Measurements from ENCODE around the gene ZNRD2.

The ZNRD2 gene

DNA sequence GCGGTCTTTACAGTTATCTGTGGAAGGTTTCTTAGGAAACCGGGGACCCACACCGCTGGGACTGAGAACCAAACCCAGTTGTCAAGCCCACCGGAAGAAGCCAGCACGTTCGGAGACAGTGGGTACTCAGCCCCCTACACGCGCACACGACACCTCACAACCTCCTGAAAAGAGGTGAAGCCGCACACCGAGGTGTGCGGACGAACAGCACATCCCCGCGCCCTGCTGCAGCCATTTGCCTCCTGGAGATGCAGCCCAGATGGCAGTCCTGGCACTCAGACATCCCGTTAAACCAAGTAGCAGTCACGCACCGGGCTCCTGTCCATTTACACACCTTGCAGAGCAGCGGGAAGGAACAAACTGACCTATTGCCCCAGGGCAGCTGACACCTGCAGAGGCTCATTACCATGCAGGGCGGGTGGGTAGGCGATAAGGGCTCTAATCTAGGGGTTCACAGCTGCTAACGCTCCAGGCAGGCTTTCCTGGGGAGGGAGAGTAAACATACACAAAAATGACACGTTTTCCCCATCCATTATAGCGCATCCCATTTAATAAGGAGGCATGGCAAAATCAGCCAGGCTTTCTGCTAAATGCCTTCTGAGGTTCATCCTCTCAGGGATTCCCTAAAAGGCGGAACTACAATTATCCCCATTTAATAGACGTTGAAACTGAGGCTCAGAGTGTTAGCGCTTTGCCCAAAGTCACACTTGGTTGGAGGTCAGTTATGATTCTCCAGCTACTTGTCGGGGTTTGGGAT, 4.7 kb downstream of the ZNRD2 start:
- DNase-seq, result no peak

DNA sequence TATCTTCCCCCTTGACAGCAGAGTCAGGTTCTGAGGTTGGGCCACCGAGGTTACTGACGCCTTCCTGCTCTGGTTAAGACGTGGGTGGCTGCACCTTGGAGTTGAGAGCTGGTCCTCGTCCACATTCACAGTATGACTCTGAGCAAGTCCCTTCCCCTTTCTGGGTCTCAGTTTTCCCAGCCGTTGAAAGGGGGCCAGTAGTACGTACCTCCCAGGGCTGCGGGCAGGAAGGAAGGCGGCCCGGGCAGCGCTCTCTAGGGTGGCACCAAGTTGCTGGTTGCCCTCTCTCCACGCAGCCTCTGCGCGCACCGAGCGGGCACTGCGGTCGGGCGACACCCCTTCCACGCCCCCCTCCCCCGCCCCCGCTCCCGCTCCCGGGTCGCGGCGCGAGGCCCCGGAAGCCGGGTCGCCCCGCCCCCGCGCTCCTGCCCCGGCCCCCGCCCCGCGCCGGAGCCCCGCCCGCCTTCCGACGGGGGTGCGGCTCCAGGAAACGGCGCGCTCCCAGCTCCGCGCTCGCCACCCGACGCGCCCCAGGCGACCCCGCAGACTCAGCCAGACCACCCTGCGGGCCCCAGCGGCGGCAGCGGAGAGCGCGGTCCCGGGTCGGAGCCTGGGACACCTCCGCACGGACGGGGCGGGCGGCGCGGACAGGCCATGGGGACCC, 5.4 kb downstream of the ZNRD2 start, which contains the start of gene EHBP1L1:
Gene EHBP1L1, plus strand, starts transcription at position 486 of the 664 bp plus-strand sequence. CDS start 250 bp downstream, outside the sequence.
- no peak for DNase-seq

DNA sequence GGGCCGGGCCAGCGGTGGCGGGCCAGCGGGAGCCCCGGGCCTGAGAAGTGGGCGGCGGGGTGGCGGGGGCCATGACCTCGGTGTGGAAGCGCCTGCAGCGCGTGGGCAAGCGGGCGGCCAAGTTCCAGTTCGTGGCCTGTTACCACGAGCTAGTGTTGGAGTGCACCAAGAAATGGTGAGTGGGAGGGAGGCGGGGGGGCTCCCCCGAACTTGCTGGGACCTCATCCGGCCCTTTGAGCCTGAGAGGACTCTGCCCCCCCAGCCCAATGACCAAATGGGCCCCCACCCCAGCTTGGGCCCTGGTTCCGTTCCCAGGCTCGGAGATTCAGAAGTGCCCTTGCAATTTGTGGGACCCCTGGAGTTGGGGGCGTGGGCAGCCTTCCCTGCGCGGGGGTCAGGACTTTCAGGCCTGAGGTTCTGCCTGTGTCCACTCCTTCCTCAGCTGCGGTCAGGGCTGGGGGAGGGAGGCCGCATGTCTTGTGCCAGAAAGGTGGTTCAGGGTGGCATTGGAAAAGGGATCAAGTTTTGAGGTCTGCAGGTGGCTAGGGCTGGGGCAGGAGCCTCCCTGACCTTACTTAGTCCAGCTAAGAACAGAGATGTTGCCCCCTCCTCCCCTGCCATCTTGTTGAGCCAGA, 6.1 kb downstream of the ZNRD2 start:
- no peak for DNase-seq

DNA sequence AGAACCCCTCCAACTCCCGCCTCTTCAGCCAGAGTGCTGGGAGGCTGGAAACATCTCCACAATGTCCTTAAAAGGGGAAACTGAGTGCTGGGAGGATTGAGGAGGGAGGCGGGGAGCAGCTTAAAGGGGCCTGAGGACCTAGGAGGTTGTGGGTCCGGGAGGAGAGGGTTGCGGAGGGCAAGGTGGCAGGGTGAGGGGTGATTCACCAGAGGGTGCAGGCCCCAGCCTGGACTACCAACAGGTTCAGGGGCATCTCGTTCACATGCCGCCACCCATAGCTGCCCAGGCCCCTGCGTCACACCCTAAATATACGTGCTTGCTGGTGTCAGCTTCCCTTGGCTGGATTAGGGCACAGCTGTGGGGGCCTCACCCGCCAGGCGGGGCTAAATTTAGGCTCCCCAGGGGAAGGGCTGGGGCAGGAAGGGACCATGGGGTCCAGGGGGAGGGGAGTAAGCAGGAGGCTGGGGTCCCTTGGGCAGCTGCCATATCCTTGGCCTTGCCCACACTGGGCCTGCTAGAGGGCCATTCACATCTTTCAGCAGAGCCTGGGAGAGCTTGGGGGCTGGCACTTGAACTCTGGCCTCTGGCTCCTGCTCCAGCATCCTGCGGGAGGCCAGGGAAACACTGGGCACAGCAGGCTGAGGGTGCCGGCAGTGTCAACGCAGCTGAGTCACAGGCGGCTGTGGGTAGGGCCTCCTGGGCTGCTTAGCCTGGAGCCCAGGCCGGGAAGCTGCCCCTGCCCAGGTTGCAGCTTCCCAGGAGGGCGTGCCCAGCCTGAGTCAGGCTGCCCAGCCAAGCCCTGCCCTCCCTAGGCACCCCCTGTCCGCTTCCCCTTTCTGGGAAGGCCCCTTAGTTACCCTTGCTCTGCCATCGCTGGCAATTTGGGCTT, 6.8 kb downstream of the ZNRD2 start:
- no peak for DNase-seq

DNA sequence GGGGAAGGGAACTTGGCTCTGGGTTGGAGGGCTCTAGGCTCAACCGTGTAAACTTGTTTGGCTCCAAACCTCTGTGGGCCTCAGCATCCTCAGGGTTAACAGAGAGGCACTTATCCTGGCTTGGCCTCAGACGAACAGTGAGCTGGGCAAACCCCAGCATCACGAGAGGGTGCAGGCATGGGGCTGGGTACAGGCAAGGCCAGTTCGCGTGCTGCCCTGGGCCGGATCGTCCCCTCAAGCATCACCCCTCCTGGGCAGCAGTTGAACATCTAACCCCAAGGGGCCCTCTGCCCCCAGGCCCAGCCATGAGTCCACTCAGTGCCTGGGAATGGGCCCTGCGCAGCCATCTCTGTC, 7.5 kb downstream of the ZNRD2 start:
- no peak for DNase-seq

DNA sequence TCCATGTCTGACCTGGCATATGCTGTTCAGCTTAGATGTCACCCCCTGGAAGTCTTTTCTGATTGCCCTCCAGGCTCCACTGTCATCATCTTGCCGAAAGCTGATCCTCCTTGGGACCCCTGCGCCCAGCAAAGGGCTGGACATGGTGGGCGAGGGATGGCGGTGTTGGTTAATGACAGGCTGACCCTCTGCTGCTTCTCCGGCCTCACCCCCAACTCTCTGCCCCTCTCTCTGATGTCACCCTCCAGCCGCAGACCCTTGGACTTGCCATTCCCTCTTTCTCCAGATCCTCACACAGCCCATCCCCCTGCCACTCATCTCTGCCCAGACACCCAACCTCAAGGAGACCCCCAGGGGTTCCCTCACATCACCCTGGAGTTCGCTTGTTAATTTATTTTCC, 7.9 kb downstream of the ZNRD2 start:
- no peak for DNase-seq

DNA sequence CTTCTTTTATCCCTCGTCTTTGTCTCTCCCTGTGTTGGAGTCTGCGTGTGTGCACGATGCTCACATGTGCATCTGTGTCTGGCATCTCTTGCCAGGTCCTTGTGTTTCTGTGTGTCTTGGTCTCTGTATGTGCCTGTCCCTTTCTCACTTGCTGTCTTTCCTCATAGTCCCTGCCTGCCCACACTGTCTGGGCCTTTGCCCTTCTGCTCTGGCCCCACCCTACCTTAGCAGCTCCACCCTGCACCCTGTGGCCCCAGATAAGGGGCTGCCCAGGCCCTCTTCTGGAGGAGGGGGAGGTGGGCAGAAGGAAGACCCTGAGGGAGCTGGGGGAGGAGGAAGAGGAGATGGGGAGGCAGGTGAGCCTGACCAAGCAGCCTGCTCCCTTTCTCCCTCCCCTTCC, 8.4 kb downstream of the ZNRD2 start:
- DNase-seq, result no peak

DNA sequence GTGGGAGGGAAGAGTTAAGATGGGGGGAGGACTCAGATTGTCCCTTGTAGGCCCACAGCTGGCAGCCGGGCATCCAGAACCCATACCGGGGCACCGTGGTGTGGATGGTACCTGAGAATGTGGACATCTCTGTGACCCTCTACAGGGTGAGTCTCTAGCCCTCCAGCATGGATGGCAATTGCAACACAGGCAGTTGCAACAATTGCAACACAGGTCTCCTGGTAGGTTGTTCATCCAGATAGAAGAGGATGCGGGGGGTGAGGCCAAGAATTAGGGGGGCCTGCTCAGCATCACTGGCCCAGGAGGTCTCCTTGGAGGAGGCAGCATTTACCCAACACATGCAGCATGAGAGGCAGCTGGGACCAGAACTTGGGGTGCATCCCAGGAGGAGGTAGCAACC, 9.0 kb downstream of the ZNRD2 start:
- no peak for DNase-seq

DNA sequence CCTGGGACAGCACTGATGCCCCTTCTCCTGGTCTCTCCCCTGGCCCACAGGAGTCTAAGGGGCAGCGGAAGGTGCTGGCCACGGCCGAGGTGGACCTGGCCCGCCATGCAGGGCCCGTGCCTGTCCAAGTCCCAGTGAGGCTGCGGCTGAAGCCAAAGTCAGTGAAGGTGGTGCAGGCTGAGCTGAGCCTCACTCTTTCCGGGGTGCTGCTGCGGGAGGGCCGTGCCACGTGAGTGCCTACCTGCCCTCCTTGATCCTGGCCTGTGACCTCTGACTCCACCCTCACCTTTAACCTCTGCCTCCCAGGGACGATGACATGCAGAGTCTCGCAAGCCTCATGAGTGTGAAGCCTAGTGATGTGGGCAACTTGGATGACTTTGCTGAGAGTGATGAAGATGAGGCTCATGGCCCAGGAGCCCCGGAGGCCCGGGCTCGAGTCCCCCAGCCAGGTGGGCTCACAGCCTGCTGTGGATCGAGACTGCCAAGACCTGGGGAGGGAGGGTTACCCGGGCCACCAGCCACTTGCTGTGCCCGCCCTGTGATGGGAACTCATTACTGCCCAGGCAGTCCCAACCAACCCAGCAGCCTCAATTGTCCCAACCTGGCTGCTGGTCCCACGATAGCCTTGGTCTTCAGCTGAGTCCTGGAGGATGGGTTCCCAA, 9.9 kb downstream of the ZNRD2 start:
- no peak for DNase-seq

DNA sequence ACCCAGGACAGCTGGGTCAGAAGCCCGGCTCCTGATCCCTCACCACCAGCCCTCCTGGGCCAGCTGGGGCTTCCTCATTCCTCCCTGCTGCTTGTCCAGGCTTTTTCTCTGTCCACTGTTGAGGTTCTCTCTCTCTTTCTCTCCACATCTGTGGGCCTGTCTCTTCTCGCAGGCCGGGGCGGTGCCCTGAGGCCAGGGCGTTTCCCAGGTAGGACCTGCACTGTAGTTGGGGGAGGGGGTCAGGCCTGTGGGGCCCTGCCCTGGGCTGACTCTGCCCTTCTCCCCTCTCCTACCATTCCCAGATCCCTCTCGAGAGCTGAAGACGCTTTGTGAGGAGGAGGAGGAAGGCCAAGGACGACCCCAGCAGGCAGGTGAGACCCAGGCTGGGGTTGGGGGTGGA, 10.5 kb downstream of the ZNRD2 start:
- DNase-seq, result no peak

DNA sequence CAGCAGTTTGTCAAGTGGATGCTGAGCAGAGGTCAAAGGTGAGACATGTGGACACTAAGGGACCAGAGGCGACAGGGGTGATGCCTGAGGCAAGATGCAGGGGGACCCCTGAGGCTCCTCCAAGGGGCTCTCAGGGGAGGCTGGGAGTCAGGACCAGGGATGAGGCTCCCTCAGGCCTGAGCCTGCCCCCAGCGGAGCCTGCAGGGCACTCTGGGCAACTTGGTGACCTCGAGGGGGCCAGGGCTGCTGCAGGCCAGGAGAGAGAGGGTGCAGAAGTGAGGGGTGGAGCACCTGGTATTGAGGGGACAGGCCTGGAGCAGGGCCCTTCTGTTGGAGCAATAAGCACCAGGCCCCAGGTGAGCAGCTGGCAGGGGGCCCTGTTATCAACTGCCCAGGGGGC, 11.7 kb downstream of the ZNRD2 start:
- DNase-seq, result no peak

DNA sequence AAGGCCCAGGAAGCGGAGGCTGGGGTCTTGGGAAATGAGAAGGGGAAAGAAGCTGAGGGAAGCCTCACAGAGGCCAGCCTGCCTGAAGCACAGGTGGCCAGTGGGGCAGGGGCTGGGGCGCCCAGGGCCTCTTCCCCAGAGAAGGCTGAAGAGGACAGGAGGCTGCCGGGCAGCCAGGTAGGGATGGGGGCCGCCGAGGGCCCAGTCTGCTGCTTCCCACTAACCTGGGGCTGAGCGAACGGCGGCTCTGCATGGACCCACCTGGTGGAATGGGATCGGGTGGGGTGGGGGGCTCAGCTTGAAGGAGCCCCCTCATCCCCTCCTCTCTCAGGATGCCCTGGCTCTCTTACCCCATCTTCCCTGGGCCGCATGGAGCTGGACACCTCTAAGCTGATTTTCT, 13.3 kb downstream of the ZNRD2 start:
- no peak for DNase-seq

DNA sequence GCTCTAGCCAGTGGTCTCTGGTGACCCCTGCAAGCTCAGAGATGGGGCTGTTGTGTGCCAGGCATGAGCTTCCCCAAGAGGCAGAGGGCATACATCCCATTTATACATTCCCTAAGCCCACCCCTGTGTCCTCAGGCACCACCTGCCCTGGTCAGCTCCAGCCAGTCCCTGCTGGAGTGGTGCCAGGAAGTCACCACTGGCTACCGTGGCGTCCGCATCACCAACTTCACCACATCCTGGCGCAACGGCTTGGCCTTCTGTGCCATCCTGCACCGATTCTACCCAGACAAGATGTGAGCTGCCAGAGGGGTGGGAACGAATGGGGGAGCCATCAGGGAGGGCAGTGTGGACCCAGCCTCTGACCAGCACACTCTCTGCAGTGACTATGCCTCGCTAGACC, 13.8 kb downstream of the ZNRD2 start:
- DNase-seq, result no peak

DNA sequence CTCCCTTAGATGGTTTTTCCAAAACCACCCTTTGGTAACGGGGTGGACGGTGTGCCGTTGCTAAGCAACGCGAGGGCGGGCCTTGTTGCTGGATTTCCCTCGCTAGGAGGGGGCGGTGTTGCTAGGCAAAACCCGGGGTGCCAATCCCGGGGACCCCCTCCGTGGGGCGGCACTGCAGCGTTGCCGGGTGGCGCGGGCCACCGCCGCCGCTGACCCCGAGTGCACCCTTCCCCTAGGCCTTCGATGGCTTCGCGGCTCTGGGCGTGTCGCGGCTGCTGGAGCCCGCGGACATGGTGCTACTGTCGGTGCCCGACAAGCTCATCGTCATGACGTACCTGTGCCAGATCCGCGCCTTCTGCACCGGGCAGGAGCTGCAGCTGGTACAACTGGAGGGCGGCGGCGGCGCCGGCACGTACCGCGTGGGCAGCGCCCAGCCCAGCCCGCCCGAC, 14.5 kb downstream of the ZNRD2 start:
- DNase-seq, result no peak

DNA sequence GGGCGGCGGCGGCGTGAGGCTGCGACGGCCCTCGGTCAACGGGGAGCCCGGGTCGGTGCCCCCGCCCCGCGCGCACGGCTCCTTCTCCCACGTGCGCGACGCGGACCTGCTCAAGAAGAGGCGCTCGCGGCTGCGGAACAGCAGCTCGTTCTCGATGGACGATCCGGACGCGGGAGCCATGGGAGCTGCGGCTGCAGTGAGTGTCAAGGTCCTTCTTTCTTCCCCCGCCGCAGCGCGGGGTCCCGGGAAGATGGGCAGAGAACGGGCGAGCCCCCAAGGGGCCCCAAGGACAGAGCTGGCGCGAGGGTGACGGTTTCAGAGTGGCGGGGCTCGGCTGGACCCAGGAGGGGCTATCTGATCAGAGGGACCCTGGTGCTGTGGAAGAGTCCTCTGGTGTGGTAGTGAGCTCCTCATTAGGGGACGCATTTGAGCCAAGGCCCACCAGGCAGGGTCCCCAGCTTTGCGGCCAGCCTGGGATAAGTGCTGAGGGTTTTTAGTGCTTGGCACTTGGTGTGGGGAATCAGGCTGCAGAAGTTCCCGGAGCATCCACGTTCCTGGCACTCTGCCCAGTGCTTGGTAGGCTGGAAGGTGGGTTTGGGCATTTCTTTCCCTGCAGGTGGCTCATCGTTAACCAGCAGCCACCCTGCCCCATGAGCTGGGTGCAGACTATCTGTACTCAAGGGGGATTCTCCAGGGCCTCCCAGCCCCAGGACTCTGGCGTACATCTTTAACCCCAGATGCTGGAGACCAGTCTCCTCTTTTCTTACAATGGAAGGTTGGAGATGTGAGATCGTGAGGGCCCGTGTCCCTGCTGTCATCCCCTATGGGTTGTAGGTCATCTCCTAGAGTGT, 15.3 kb downstream of the ZNRD2 start:
- DNase-seq, result no peak

DNA sequence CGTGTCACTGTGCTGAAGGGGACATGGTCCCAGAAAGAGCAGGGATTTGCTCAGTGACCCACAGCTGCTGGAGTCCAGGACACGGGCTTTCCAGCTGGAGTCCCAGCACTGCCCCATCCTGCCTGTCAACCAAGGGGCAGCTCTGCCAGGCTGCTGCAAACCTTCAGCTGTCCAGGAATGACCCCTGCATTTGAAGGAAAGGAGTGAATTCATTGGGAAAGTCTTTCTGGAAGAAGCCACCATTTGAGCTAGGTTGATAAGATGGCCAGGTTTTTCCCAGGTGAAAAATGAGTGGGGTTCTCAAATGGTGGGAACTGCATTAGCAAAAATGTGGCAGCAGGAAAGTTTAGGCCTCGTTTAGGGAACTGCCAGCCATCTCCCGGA, 16.0 kb downstream of the ZNRD2 start:
- DNase-seq, result no peak

DNA sequence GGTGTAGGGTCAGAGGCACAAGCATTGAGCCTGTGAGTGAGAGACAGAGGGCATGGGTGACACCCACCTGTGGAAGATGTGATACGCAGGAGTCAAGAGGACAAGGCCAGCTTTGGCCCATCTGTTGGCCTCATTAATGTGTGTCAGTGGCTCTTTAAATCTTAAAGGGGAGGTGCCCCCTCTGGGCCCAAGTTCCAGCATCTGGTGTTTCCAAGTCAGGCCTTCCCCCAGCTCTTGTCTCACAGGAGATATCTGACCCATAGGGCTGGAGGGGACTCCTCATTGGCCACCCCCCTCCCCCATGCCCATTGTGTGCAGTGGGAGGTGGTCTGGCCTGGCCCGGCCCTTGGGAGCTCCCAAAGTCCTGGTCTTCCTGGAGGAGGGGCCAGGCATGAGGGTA, 16.4 kb downstream of the ZNRD2 start:
- DNase-seq, result no peak

DNA sequence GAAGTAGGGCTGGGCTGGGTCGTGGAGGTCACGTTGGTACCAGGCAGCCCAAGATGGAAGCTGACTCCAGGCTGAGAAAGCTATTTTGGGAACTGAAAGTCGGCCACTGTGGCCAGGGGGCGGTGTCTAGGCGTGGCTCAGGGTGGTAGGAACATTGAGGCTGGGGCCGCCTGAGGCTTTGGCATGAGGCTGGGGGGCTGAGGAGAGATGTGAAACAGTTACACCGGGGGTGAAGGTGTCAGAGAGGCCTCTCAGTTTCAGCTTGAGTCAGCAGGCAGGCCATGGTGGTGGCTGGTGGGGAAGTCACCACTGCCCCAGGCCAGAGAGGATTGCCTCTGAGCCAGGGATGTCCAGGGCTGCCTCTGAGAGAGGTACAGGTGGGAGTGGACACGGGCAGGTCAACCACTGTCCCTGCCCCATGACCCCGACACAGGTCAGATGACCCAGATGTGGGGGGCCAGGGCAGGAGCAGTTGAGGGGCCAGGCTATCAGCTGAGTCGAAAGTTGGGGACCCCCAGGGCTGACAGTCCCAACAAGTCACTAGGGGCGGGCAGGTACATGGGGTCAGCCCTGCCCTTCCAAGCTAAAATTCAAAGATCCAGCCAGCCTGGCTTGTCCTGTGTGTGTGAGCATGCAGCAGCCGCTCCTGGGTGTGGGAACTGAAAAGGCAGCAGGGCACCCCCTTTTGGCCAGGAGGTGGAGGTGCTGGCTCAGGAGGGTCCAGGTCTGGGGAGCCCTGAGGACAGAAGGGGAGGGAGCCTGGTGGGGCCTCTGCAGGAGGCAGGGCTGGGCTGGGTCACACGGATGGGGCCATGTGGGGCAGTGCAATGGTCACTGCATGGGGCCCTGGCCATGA, 18.1 kb downstream of the ZNRD2 start:
- no peak for DNase-seq

DNA sequence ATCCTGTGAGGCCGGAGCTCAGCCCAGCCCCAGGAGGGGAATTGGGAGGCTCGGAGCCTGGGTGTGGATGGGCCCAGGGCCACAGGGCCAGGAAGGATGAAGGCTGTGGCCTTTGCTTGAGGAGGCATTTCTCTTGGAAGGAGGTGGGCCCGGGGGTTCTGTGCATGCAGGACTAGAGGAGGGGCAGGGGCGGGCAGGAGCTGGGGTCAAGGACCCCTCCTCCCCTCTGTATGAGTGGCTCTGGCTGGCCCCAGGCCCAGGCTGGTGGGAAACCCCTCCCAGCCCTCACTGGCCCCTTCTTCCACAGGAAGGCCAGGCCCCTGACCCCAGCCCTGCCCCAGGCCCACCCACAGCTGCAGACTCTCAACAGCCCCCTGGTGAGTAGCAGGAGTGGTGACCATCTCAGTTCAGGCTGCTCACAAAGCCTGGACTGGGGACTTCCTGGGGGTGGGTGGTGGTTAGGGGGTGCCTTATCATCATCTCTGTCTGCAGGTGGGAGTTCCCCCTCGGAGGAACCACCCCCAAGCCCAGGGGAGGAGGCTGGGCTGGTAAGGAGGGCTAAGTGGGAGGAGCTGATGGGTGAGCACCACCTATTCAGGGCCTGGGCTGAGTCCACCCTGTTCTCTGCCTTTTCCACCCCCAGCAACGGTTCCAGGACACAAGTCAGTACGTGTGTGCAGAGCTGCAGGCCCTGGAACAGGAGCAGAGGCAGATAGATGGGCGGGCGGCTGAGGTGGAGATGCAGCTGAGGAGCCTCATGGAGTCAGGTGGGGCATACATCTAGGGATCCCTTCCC, 19.4 kb downstream of the ZNRD2 start:
- DNase-seq, result no peak

DNA sequence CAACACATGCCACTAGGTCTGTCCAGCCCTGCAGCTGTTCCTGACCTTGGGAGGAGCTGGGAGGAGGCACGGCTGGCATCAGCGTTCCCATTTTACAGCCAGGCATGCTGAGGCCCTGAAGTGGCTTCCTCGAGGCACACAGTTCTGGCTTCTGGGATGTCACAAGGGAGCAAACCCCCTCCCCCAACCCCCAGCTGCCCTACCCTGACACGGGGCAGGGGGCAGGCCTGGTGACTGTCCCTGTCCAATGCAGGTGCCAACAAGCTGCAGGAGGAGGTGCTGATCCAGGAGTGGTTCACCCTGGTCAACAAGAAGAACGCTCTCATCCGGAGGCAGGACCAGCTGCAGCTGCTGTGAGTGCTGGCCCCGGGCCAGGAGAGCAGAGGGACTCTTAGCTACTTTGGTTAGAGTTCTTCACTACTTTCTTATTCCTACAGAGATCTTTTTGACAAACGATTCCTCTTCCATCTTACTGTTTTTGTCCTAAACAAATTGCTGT, 20.0 kb downstream of the ZNRD2 start:
- peak; percentile 50 for DNase-seq

Measured in NCI-H2171 (cell line).